DMS53 treated with DMSO at 0.1 percent for 48 hours (cell line): ENCODE measurements around the gene ADD3.

Experiments used
- DNase-seq: peaks from one replicate; lab custom pipeline; 2025; ENCODE audit not compliant: unreplicated experiment; lab: John Stamatoyannopoulos, UW

The ADD3 gene

DNA sequence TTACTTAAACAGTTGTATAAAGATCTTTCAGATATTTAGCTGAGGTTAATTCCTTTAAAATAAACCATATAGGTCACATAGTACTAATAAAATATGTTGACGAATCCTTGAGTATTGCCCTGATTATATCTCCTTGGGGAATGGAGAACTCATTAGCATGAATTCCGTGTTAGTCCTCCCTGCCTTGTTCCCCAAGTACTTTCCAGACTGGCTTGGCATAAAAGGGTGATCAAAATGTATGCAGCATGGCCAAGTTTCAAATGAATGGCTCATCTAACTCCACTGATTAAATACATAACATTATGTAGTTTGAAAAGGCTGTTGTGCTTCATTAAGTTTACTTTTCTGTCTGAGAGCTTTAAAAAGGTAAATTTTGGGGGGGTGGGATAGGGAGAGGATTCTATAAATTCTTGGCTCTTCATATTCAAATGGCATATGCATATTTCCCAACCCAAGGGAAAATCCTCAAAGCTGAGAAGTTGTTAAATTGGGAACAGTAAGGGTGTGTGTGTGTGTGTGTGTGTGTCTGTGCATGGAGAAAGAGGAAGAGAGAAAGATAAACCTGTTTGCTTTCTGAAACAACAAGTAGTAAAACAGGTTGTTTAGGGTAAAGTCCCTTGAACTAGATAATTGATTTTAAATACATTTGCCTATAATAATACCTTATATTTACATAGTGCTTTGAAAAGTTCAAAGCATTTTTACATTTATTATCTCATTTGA, 4.8 kb upstream of the ADD3 start:
- no peak for DNase-seq

DNA sequence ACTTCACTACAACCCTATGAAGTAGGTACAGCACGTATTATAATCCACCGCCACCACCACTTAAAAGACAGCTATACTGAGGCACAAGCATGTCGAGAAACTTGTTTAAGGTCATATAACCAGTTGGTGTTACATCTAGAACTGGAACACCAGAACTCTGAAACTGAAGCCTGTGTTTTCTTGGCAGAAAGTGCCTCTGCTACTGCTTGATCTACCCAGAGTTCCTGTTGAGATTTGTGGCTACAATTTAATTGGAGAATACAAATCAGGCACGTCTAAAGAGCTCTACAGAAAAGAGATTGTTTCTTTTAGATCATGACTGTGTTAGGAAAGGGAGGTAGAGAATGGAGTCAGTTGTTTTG, 4.3 kb upstream of the ADD3 start:
- DNase-seq, result no peak

DNA sequence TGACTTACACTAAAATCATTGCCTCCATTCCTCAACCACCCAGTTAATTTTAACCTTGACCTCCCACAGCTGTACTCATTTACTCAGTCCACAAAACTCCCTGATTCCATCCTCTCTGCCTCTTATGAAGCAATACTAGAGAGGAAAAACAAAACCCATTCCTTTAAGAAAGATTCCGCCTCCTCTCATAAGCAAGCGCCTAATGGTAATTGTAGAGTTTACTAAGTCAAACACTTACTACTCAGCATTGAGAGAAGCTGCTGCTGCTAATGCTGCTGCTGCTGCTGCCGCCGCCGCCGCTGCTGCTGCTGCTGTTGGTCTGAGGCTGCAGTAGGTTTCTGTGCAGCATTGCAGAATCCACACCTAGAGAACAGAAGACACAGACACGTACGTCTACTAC, 2.1 kb upstream of the ADD3 start:
- peak; percentile 63 for DNase-seq

DNA sequence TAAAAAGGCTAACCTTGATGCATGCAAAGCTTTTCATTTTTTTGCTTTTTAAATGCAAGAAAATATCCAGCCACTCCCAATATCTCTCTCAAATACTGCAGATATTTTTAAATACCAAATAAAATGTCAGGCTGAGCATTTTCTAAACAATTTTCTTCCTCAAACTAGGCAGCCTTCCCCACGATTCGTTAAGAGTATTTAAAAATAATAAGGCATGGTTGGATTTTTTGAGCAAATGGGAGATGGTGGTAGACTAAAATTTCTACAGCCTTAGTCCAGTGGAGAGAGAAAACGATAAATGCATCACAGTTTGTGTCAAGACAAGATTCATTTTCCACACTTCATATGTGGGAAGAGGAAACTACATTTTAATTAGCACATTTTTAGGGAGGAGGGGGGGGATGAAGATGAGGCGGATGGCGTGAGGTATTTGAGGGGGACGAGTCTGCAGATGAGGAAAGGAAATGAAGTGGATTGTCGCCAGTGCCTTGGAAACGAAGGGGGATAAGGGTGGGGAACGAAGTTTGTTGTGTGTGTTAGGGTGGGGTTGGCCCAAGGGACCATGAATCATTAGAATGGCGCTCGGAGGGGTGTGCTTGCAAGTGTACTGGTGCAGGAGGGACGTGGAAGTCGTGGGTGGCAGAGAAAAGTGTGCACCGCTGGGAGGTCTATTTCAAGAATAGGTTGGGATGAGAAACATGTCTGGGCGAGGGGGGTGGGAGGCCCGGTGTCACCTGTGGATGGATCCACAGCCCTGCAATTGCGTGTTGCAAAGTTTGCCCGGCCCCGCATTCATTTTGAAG, 1.2 kb upstream of the ADD3 start:
- no peak for DNase-seq

DNA sequence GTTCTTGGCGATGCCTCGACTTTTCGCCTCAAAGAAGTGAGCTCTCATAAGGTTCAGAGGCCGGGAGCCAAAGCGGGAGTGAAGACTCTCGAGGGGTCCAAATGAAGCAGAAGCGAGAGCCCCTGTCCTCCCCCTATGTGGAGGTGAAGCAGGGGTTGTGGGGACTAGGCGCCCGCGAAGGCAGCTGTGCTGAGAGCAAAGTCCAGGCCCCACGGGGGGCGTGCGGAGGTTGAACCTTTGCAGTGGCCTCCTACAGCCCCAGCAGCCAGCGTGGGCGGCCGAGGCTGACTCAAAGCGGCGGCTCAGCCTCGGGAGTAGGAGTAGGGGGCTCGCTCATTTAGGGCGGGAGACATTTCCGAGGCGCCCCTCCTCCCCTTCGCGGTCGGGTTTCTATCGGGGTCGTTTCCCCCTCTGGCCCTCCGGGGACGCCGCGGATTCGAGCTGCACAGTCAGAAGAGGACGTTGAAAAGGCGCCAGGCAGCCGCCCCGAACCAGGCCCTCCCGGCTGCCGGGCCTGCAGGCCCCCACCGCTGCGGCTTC, 553 bp upstream of the ADD3 start:
- no peak for DNase-seq

DNA sequence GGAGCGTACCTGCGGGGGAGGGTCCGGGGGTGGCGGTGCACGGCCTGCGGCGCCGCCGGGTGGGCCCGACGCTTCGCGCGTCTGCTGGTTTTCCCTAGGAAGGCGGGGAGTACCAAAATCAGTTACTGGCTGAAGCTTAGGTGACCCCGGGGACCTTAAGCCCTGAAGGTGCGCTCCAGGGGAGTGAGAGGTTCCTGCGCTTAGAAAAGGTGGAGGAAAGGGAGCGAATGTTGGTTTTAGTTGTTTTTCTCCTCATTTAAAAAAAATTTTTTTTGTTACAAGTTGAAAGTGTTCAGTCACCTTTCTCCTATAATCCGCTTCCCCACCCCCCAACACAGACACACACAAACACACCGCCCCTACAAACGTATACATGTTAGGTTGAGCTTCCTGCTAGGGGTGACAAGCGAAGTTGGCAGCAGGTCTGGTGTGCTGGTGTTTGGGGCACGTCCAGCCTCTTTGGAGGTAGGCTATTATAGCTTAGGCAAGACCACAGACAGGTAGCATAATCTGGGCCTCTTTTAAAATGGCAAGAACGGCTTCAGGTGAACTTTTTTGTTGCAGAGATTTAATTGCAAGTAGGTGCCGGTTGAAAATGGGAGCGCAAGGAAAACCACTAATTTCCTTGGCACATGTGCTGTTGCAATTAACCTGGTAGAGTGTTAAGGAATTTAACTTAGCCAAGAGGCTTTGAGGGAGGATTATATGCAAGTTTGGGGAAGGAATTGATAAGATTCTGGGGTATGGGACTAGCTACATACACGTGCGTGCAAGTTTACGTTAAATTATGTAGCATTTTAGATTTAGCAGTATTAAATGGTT, 945 bp downstream of the ADD3 start:
- DNase-seq, result peak; percentile 44

DNA sequence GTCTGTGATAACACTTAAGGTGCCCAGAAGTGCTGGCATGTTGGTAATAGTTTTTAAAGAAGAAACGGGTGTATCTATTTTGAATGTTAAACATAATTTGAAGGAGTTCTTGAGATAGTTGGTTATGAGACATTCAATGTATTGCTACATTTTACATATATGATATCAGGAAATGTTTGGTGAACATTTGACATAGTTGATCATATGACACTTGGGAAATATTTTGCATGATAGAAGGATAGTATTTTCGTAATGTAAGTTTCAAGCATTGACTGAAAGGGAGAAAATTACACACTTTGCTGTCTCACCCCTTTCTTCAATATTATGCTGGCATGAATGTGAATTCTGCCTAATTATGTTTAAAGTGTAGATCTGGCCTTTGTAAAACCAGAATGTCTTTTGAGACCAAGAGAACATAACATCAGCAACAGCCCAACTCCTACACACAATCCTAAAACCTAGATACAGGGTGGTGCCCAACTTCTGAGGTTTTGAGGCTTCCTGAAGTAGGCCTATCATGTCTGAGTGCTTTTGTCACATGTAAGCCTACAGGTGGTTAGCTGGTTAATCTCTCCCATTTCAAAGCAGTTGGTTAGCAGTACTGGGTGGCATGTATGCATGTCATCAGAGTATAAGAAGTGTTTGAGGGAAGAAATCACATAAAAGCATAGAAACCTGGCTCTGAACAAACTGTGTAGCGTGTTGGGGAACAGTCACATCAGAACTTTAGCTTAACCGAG, 2.1 kb downstream of the ADD3 start:
- no peak for DNase-seq

DNA sequence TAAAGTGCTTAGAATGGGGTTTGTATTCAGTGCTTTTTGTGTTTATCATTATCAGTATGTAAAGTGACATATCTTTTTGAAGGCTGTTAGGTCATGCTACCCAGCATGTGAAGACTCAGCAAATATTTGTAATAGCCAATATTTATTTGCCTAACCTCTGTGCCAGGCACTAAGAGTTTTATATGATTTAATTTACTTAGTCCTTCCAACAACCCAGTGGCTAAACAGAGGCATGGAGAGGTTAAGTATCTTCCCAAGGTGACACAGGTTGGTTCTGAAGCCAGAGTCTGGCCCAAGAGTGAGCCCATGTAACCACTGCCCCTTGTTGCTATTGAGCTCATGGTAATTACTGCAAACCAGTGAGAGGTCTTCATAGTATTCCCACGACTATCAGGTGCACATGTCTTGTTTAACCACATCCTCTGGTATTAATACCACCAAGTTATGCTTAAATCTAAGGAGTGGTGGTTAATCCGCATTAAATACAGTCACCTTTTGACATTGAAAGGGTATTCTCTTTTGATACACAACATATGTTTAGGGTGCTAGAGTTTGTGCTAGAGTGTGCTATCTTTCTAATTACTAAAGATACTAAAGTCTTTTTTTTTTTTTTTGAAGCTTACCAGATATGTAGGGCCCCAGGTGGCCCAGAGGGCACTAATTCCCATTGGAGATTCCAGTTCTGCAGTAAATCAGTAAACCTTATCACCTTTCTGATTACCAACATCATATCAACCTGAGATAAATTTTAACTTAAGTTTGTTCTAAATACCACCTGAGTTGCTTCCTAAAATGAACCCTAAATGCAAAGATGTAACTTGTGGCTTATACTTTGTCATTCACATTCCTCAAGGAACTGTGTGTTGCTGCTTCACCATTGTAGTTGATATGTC, 2.9 kb downstream of the ADD3 start:
- peak; percentile 60 for DNase-seq

DNA sequence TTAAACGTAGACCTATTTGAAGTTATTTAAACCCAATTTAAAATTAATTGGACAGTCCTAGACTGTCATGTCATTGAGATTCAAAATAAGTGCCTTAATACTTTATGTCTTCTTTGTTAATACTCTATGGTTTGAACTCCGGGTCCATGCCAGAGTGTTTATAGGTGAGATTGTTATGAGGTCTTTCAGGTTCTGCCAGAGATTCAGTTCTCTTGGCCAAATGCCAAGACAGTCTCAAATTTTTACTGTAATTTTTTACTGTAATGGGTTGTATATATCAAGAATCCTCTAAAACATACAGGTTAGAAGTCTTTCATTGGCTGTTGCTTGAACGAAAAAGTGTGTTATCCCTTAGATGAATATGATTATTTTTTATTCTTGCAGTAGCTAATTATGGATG, 3.9 kb downstream of the ADD3 start:
- no peak for DNase-seq

DNA sequence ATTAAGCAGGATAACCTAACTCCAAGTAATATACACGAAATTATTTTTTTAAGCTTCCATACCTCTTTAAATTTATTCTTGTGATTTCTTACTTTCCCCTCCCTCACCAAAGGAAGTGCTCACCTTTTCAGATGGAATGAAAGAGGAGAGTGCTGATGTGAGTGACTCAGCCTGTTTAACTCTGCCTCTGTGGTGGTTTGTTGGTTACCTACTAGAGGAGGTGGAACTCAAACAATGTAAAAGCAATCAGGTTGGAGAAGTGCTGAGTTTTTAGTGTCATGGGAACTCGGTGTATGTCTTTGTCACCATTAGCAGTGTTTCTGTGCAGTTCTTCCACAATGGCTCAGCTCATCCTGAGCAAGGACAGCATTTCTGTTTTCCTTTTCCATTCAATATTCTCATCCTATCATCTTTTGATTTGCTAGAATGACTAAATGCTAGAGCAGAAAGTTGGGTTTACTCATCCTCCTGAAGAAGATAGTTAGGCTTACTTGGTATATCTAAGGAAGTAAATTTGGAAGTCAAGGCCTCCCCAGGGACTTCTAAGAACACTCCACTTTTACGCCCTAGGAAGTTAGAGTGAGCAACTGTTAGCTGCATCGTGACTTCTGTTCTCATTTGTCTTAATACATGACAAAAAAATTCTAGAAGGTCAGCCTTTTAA, 6.0 kb downstream of the ADD3 start:
- peak; percentile 38 for DNase-seq

DNA sequence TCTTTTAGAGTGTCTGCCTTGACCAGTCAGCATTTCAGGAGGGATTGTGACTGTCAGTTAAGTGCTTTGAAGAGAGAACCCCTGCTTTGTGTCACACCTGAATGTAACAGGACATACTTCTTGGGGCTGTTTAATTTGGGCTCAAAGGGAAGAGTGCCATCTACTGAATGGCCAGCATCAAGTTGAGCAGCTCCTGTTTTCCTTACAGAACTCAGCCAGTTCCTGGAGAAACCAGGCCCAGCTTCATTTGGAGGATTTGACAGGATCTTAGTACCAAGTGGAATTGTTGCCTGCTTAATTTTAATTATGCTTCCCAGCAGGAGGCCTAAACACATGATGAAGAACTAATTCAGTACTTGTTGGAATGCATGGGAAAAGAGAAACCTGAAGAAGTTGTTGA, 8.3 kb downstream of the ADD3 start:
- peak; percentile 11 for DNase-seq

DNA sequence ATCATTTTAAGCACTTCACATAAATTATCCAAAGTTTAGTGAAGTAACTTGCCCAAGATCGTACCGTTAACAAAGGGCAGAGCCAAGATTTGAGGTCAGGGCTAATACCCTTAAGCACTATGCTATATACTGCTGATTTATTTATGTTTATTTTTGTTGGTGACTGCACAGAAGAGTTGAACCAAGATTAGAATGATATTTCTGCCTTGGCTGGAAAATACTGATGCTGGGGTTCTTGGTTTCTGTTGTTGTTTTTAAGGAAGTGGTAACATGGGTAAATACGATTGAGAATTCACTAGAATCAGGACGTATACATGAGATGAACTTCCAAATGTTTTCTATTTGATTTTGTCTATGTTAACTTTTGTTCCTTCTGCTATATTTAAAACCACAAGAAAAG, 9.3 kb downstream of the ADD3 start:
- DNase-seq, result no peak

DNA sequence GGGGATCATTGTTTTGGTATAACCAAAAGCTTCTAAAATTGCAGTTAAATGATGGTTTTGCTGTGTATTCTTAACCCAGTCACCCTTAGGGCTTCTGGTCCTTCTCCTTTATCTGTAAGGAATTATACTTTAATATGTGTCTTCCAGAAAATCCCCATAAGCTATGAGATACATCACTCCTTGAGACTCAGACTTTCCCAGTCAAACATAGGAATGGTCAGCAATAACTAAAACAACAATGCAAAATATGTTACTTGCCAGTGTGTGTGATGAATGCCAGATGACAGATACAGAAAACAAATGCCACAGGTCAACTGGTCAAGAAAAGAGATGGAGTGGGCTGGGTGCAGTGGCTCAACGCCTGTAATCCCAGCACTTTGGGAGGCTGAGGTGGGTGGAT, 10.1 kb downstream of the ADD3 start:
- DNase-seq, result no peak

DNA sequence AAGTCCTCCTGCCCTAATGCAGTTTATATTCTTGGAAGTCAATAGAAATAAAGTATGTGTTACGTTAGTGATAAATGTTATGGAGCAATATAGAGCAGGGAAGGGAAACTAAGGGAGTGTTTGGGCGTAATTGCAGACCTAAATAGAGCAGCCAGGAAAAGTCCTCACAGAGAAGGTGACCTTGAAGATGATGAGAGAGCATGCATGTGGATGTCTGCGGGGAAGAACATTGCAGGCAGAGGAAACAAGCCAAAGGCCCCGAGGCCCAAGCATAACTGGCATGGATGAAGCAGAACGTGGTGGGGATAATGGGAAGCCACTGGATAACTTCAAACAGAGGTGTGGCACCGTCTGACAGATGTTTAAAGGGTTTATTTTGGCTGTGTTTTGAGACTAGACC, 12.5 kb downstream of the ADD3 start:
- no peak for DNase-seq

DNA sequence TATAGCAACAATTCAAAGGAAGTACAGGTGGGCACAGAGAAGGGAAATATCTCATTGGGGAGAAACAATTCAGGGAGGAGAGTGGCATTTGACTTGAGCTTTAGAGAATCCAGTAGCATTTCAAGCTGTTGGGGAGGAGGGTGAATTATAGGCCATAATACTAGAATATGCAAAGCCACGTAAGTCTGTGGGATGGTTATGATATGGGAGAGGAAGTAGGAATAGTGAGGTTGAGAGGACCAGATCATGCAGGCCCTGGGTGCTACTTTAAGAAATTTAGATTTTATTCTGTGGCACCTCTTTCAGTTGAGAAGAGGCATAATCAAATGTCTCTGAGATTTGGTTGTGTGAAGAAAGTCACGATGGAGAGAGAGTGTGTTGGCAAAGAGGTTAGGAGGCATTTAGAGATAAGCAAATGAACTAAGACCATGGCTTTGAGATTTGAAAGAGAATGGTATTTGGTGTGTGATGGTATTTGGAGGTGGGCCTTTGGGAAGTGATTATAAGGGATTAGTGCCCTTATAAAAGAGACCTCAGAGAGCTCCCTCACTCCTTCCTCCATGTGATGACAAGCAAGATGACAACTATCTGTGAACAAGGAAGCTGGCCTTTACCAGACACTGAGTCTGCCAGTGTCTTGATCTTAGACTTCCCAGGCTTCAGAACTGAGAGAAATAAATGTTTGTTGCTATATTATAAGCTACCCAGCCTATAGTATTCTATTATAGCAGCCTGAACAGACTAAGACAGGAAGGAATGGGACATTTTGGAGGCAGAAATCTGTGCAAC, 15.1 kb downstream of the ADD3 start:
- no peak for DNase-seq

DNA sequence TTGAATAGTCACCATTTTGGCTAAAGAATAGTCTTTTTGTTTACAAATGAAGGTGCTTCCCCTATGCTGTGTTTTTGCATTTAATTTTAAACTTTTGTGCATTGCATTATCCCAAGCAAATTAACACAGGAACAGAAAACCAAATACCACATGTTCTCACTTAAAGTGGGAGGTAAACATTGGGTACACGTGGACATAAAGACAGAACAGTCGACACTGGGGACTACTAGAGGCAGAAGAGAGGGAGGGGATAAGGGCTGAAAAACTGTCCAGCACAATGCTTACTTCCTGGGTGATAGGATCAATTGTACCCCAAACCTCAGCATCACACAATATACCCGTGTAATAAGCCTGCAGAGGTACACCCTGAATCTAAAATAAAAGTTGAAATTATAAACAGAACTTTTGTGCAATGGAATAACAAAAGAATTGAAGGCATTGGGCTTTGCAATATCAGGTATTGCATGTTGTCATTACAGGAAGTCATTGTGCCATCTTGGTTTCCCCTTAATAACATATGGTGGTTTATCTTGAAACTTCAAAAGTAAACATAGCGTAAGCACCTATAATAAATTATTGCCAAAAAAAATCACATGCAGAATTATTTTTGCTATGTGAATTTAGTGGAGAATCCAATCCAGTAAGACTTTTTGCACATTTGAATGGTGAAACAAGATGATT, 16.1 kb downstream of the ADD3 start:
- no peak for DNase-seq

DNA sequence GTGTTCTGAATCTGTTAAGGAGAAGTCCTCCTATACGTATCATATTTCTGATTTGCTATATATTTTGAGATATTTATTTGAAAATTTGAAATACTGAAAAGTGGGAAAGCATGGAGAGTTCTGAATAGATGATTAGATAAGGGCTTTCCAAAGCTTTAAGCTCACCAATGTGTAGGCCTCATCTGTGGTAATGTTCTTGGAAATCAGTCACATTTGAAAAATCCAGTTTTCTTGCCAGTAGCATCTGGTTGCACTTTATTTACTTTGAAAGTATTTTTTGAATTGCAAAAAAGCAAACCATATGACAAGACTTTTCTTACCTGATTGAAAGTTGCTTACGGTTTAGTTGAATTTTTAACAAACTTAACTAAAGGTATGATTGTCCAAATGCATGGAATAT, 21.7 kb downstream of the ADD3 start:
- no peak for DNase-seq
